GM23338 (cell line): ENCODE data around the gene ZIC2.

Experiments used
- EZH2 ChIP-seq: fragments of 200-600 bp; sonication (generic); IDR thresholded peaks from one replicate; pipeline ENCODE4 v1.8.0; 2017; ENCODE audit warnings: antibody characterized with exemption, mild to moderate bottlenecking, low read depth; ENCODE audit not compliant: unreplicated experiment
- TF ChIP-seq, protein P1 (sequence below), 2 experiments: fragments of 200-600 bp in 1 of 2; sonication (generic) in 1 of 2; conservative IDR thresholded peaks; 2 replicates each; pipeline versions ENCODE4 v1.5.1 to v1.6.1; 2016 to 2017; ENCODE audit warnings: antibody characterized with exemption in 2 of 2, low read depth in 2 of 2, mild to moderate bottlenecking in 2 of 2, moderate library complexity in 1 of 2

DNA sequence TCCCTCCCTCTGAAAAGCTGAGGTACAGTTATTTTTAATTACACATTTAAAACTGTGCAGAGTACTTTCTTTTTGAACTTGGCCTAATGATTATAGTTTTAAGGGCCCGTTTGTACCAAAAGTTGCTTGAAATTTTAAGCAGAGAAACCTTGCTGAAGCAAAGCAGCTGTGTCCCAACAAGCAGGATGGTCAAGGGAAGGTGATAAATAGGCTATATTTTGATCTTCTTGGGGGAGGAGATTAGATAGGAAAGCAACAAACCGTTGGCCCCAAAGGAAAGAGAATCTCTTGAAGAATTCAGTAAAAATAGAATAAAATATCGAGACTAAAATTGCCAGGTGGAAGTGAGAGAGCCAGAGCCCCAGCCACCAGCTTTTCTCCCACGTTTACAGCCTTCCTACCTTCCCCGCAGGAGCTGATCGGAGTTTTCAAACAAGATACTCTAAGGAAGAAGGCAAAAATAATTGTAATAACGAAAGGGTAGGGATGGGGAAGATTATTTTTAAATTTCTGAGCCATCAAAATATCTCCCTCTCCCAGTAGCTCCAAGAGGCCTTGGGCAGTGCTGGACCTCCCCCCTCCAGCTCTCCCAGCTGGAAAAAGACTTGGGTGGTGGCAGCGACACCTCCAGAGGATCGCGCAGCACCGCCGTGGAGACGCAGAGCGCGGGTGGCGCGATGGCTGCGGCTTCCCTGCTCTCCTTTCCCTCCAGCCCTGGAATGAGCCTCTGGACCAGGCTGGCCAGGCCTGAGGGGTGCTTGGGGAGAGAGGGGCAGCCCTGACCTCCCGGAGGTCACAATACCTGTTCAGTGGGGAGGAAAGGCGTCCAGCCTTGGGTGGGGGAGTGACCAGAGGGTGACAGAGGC is 5.8 kb downstream of the ZIC2 start:
- TF ChIP-seq, protein P1, sequence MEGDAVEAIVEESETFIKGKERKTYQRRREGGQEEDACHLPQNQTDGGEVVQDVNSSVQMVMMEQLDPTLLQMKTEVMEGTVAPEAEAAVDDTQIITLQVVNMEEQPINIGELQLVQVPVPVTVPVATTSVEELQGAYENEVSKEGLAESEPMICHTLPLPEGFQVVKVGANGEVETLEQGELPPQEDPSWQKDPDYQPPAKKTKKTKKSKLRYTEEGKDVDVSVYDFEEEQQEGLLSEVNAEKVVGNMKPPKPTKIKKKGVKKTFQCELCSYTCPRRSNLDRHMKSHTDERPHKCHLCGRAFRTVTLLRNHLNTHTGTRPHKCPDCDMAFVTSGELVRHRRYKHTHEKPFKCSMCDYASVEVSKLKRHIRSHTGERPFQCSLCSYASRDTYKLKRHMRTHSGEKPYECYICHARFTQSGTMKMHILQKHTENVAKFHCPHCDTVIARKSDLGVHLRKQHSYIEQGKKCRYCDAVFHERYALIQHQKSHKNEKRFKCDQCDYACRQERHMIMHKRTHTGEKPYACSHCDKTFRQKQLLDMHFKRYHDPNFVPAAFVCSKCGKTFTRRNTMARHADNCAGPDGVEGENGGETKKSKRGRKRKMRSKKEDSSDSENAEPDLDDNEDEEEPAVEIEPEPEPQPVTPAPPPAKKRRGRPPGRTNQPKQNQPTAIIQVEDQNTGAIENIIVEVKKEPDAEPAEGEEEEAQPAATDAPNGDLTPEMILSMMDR (conservative IDR thresholded peaks at IDR 0.05; ENCODE audit: low read depth in 2 of 2): no peak
- peak; percentile 55 for TF ChIP-seq EZH2
